GM23248 (cell line): ENCODE data around the gene KCNQ1OT1. TPM values are rescaled to one million over a fixed set of nuclear protein-coding genes. Genes with fewer than 3 reads are reported as not detected.

Source experiments
- DNase-seq: peaks from one replicate; pipeline ENCODE4 v3.0.0-alpha.2; 2015
- H2AFZ ChIP-seq: fragments of 200-600 bp; sonication (generic); 2 replicates; pipeline ENCODE4 v1.6.1; 2016; ENCODE audit warnings: antibody characterized with exemption
- H3F3A ChIP-seq: fragments of 200-600 bp; sonication (generic); 2 replicates; pipeline ENCODE4 v1.6.1; 2016; ENCODE audit warnings: mild to moderate bottlenecking, antibody characterized with exemption, mixed run types; ENCODE audit not compliant: insufficient read depth
- H3K27ac ChIP-seq: fragments of 200-600 bp; sonication (generic); 2 replicates; pipeline ENCODE4 v1.5.1; 2016; ENCODE audit warnings: mild to moderate bottlenecking
- H3K27me3 ChIP-seq: fragments of 200-600 bp; sonication (generic); replicated peaks from 2 replicates; pipeline ENCODE4 v1.6.1; 2016; ENCODE audit warnings: mild to moderate bottlenecking; ENCODE audit not compliant: insufficient read depth
- H3K36me3 ChIP-seq: fragments of 200-600 bp; sonication (generic); 2 replicates; pipeline ENCODE4 v1.6.1; 2016; ENCODE audit warnings: low read depth, mild to moderate bottlenecking
- H3K4me1 ChIP-seq: fragments of 200-600 bp; sonication (generic); 2 replicates; pipeline ENCODE4 v1.6.1; 2016; ENCODE audit warnings: mild to moderate bottlenecking; ENCODE audit not compliant: insufficient read depth
- H3K4me2 ChIP-seq: fragments of 200-600 bp; sonication (generic); one replicate; pipeline ENCODE4 v1.6.1; 2016; ENCODE audit warnings: mild to moderate bottlenecking; ENCODE audit not compliant: unreplicated experiment
- H3K4me3 ChIP-seq: fragments of 200-600 bp; sonication (generic); 2 replicates; pipeline ENCODE4 v1.5.1; 2016; ENCODE audit warnings: mild to moderate bottlenecking
- H3K79me2 ChIP-seq: fragments of 200-600 bp; sonication (generic); 2 replicates; pipeline ENCODE4 v1.6.1; 2016; ENCODE audit warnings: mild to moderate bottlenecking; ENCODE audit not compliant: insufficient read depth
- H3K9ac ChIP-seq: fragments of 200-600 bp; sonication (generic); 2 replicates; pipeline ENCODE4 v1.6.1; 2016; ENCODE audit warnings: mild to moderate bottlenecking
- H3K9me2 ChIP-seq: fragments of 200-600 bp; sonication (generic); 2 replicates; pipeline ENCODE4 v1.6.1; 2016; ENCODE audit warnings: mixed run types, mild to moderate bottlenecking, moderate library complexity; ENCODE audit not compliant: insufficient read depth
- H3K9me3 ChIP-seq: fragments of 200-600 bp; sonication (generic); one replicate; pipeline ENCODE4 v1.6.1; 2017; ENCODE audit warnings: low read depth
- H4K20me1 ChIP-seq: fragments of 200-600 bp; sonication (generic); 2 replicates; pipeline ENCODE4 v1.6.0; 2016; ENCODE audit not compliant: insufficient read depth
- EZH2 ChIP-seq: fragments of 200-600 bp; sonication (generic); IDR thresholded peaks from 2 replicates; pipeline ENCODE4 v1.6.1; 2018; ENCODE audit warnings: antibody characterized with exemption, mild to moderate bottlenecking; ENCODE audit not compliant: insufficient read depth, poor library complexity, severe bottlenecking
- EZH2phosphoT487 ChIP-seq: fragments of 200-600 bp; sonication (generic); IDR thresholded peaks from 2 replicates; pipeline ENCODE4 v1.6.1; 2018; ENCODE audit warnings: antibody characterized with exemption, moderate library complexity, mild to moderate bottlenecking, low read depth; ENCODE audit not compliant: insufficient read depth
- WGBS, 2 experiments: methylation state at CpG; one replicate each; pipeline ENCODE4 v1.1.6; 2015 to 2017; ENCODE audit warnings: low lambda C conversion rate in 2 of 2, low coverage in 1 of 2; ENCODE audit errors: missing lambda C conversion rate in 2 of 2; 5-methylcytosine and 5-hydroxymethylcytosine counted together
- in situ Hi-C: fragments of 300-500 bp; cut with MboI; formaldehyde crosslinking; loops from 2 replicates; pipeline ENCODE4 v1.15.0; 2020
- polyA plus RNA-seq: library from polyadenylated mRNA; unstranded; fragments of >200 nt; fragmentation: Nextera tagmentation; extraction: Ambion mirVana; gene quantifications from 2 replicates; pipeline ENCODE4 v1.2.1, GENCODE V29; 2016
- total RNA-seq: library from RNA; depleted of rRNA; stranded (reverse); fragments of >200 nt; shearing (Covaris generic); gene quantifications from 2 replicates; pipeline ENCODE4 v1.2.3, GENCODE V29; 2014

Gene KCNQ1OT1
- total and polyA plus RNA-seq, 2 experiments from 2014 or later = 0.49 to 0.86 TPM

DNA sequence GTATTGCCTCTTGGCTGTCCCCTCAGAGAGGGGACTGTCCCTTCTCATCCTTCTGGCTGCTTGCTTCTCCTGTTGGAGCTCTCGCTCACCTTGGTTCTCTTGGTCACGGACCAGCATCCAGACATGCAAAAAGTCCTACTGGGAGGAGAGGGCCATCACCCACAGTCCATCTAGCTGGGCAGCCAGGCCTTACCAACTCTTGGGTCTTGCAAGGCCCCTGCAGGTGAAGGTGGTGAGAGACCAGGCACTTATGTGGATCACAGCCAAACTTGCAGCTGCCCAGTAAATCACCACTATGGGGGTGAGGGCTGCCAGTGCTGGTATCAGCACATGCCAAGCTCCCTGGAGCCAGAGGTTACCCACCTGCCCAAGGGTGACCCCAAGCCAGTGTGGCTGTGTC lies 36.3 kb downstream of the KCNQ1OT1 start:
- Histone ChIP-seq H3K36me3 (no peaks in the 10 kb centered on the region), H3K9me3 (peaks cover 5% of the 10 kb centered on the region), H3K9me2 (no peaks in the 10 kb centered on the region), H3K4me2 (no peak overlapping the region), H3K79me2 (peaks cover 13% of the 10 kb centered on the region), H3K4me1 (no peaks in the 10 kb centered on the region), H2AFZ (no peak overlapping the region), H3K27ac (no peak overlapping the region), H3F3A (peaks cover 3% of the 10 kb centered on the region; the same call in 1 of the 2 replicates), H3K27me3 (peaks cover 5% of the 10 kb centered on the region; the same call in 1 of the 2 replicates), H3K4me3 (no peak overlapping the region), H3K9ac (no peak overlapping the region), H4K20me1 (no peaks in the 10 kb centered on the region)
- 82 to 88% methylated on average over 2 of the region's 2 CpGs for WGBS, 2 experiments
- TF ChIP-seq EZH2phosphoT487 = no peak
- TF ChIP-seq EZH2 = no peak
- in situ Hi-C loops = no loop called here
- no peak for DNase-seq

DNA sequence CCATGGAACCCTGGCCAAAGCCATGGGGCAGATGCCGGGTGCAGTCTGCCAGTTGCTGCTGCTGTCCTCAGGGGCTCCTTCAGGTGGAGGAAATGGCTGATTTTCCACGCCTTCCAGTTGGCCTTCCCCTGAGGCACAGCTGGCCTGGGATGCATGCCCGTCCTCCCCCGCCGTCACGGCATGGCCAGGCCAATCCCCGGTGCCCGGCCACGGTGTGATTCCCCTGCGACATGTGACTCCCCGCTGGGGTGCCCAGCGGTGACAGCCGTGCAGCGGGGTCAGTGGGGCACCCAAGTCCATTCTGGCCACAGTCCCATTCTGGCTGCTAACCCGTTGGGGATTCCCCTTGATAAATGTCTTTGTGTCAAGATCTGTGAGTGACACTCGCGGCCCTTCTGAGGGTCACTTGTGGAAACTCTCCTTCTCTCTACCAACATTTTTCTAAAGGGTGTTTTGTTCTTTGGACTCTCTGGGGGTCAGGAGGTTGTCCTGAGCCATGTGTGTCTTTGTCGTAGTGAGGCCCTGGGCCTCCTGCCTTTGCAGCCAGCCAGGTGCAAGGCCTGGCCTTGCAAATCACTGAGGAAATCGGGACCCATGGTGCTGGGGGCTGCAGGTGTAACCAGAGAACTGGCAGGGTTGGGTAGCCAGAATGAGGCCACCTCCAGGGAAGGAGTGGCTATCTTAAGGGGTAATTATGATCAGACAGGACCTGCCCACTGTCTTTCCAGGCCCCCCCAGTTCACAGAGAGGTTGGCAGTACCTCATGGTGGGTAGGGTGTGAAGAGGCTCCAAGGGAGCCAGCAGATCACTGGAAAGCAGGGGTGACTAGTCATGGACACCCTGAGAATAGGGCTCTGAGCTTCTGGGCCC lies 37.1 kb downstream of the KCNQ1OT1 start:
- Histone ChIP-seq H3K4me1 (no peaks in the 10 kb centered on the region), H3K27ac (no peak overlapping the region), H3K27me3 (peaks cover 5% of the 10 kb centered on the region; the same call in 1 of the 2 replicates), H3F3A (peaks cover 8% of the 10 kb centered on the region; the same call in 1 of the 2 replicates), H3K9me3 (peaks cover 5% of the 10 kb centered on the region), H3K36me3 (no peaks in the 10 kb centered on the region), H3K9me2 (no peaks in the 10 kb centered on the region), H4K20me1 (no peaks in the 10 kb centered on the region), H3K9ac (no peak overlapping the region), H3K4me2 (no peak overlapping the region), H3K79me2 (0 out of 2 replicates have a peak, but pooled peaks cover 9% of the 10 kb centered on the region), H2AFZ (no peak overlapping the region), H3K4me3 (no peak overlapping the region)
- no peak for DNase-seq
- TF ChIP-seq EZH2 (no peak), EZH2phosphoT487 (no peak)
- 85 to 87% methylated on average over 19 of the region's 19 CpGs for WGBS, 2 experiments
- in situ Hi-C loops = no loop called here

DNA sequence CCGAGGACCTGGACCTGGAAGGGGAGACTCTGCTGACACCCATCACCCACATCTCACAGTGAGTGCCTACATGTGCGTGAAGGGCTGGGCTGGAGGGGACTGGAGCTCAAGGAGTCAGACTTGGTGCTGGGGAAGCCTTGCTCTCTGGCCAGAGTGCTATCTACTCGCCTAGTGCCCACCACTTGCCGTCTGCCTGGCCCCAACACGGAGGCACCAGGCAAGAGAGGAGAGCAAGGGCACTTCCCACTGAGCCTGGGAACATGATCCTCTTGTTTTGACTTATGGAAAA lies 37.8 kb downstream of the KCNQ1OT1 start:
- in situ Hi-C loops = no loop called here
- TF ChIP-seq EZH2phosphoT487 = no peak
- no peak for TF ChIP-seq EZH2

DNA sequence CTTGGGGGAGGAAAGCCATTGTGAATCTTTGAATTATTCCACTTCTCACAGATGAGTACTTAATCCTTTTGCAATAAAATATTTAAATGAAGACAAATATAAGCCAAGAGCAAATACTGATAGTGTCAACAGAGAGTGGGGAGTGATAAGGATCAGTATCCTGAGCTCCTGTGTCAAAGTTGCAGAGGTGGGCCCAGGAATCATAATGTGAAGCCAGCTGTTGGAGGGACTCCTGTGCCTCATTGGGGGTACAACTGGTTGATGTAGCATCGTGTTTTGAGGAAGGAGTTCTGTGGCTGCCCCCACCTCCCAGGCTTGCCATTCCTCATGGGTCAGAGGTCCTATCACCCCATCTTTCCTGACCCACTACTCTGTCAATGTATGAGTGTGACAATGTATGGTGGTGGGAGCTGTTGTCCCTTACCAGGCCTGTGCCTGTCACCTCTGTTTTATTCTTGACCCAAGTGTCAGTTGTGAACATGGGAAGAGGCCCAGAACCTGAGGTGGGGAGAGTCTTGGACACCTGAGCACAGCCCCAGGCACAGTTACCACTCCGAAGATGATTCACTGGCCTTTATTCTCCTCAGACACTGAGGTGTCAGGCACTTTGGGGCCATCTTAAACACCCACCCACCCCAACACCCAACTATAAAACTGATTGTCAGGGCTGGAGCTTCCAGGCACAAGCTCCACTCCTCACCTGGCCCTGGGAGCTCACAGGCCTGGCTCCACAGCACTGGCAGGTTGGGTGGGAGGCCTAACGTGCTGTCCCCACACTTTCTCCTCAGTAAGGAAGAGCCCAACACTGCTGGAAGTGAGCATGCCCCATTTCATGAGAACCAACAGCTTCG lies 38.4 kb downstream of the KCNQ1OT1 start:
- in situ Hi-C loops = no loop called here
- H4K20me1 ChIP-seq = no peaks in the 10 kb centered on the region
- no peaks in the 10 kb centered on the region for H3K4me1 ChIP-seq
- peaks cover 5% of the 10 kb centered on the region; the same call in 1 of the 2 replicates for H3K27me3 ChIP-seq
- no peak overlapping the region for H3K4me2 ChIP-seq
- no peaks in the 10 kb centered on the region for H3K9me2 ChIP-seq
- H3K27ac ChIP-seq = no peak overlapping the region
- H3K36me3 ChIP-seq = no peaks in the 10 kb centered on the region
- peaks cover 19% of the 10 kb centered on the region for H3F3A ChIP-seq
- H3K4me3 ChIP-seq = no peak overlapping the region
- peaks cover 5% of the 10 kb centered on the region for H3K9me3 ChIP-seq
- H2AFZ ChIP-seq = no peak overlapping the region
- H3K9ac ChIP-seq = no peak overlapping the region
- TF ChIP-seq EZH2phosphoT487 = no peak
- no peak for TF ChIP-seq EZH2
- WGBS, 2 experiments = 63 to 77% methylated on average over 4 of the region's 4 CpGs
- DNase-seq = no peak
- 0 out of 2 replicates have a peak, but pooled peaks cover 9% of the 10 kb centered on the region for H3K79me2 ChIP-seq

More for the DNA sequence above, 37.8 kb downstream of the KCNQ1OT1 start:
- H3K36me3 ChIP-seq = no peaks in the 10 kb centered on the region
- H3K4me1 ChIP-seq = no peaks in the 10 kb centered on the region
- H3K27me3 ChIP-seq = peaks cover 5% of the 10 kb centered on the region; the same call in 1 of the 2 replicates
- H3K79me2 ChIP-seq = 0 out of 2 replicates have a peak, but pooled peaks cover 9% of the 10 kb centered on the region
- no peak overlapping the region for H3K4me3 ChIP-seq
- H3K9ac ChIP-seq = no peak overlapping the region
- DNase-seq = no peak
- no peak overlapping the region for H2AFZ ChIP-seq
- H4K20me1 ChIP-seq = no peaks in the 10 kb centered on the region
- no peak overlapping the region for H3K4me2 ChIP-seq
- H3F3A ChIP-seq = peaks cover 14% of the 10 kb centered on the region
- 81 to 85% methylated on average over 5 of the region's 5 CpGs for WGBS, 2 experiments
- H3K9me3 ChIP-seq = peaks cover 5% of the 10 kb centered on the region
- H3K9me2 ChIP-seq = no peaks in the 10 kb centered on the region
- no peak overlapping the region for H3K27ac ChIP-seq
